Lower leg skin (tissue), 4 donors: ENCODE results near the gene COL4A1. TPM values are rescaled to one million over a fixed set of nuclear protein-coding genes. Genes with fewer than 3 reads are reported as not detected.

ENCODE experiments used
- DNase-seq, 2 donors: peaks; one replicate each; pipeline ENCODE4 v3.0.0-alpha.2; 2019; ENCODE audit warnings: low spot score in 2 of 2
- H3K4me3 ChIP-seq: fragments of 200-600 bp; sonication (generic); 2 replicates; pipeline ENCODE4 v1.5.1; 2017; ENCODE audit warnings: mild to moderate bottlenecking, low read depth; ENCODE audit not compliant: poor library complexity, severe bottlenecking
- POLR2A ChIP-seq, 2 donors: fragments of 450-650 bp; IDR thresholded peaks; one replicate each; pipeline ENCODE4 v1.6.1; 2016 to 2017; ENCODE audit warnings: antibody characterized with exemption in 2 of 2, mild to moderate bottlenecking in 1 of 2, moderate library complexity in 1 of 2
- WGBS, 2 donors: methylation state at CpG; one replicate each; pipeline ENCODE4 v1.1.5; 2018; 5-methylcytosine and 5-hydroxymethylcytosine counted together
- intact Hi-C: fragments of 100-400 bp; cut with DNase I; formaldehyde crosslinking; loops from one replicate; pipeline ENCODE4 v1.15.0; 2023; ENCODE audit warnings: low total_unique reads
- total RNA-seq, 4 donors: library from RNA; depleted of rRNA; stranded (reverse); fragments of >200 nt; gene quantifications; one replicate each; pipeline ENCODE4 v1.1.0, GENCODE V29; 2016
- TF ChIP-seq, protein P1 (sequence below), 3 donors: fragments of 450-650 bp; IDR thresholded peaks; one replicate each; pipeline ENCODE4 v1.5.1; 2016; ENCODE audit warnings: antibody characterized with exemption in 3 of 3, mild to moderate bottlenecking in 3 of 3, moderate library complexity in 2 of 3

Gene COL4A1
- total RNA-seq, 4 donors from 2014 or later, result 41.0 to 105 (median 56.7) TPM

- intact Hi-C loops, result no loop called here
- H3K4me3 ChIP-seq, result peak overlapping the region; percentile 66
- WGBS, 2 donors, result 3 to 13% methylated on average over 14 to 50 of the region's 53 CpGs
- DNase-seq, result peak in 1 of 2 donors; percentile 85
- TF ChIP-seq, protein P1, sequence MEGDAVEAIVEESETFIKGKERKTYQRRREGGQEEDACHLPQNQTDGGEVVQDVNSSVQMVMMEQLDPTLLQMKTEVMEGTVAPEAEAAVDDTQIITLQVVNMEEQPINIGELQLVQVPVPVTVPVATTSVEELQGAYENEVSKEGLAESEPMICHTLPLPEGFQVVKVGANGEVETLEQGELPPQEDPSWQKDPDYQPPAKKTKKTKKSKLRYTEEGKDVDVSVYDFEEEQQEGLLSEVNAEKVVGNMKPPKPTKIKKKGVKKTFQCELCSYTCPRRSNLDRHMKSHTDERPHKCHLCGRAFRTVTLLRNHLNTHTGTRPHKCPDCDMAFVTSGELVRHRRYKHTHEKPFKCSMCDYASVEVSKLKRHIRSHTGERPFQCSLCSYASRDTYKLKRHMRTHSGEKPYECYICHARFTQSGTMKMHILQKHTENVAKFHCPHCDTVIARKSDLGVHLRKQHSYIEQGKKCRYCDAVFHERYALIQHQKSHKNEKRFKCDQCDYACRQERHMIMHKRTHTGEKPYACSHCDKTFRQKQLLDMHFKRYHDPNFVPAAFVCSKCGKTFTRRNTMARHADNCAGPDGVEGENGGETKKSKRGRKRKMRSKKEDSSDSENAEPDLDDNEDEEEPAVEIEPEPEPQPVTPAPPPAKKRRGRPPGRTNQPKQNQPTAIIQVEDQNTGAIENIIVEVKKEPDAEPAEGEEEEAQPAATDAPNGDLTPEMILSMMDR (IDR thresholded peaks at IDR 0.05), result no peak
- TF ChIP-seq POLR2A (IDR thresholded peaks at IDR 0.05), result no peak
Observed at GRCh38 chr13:110306340-110306959, 507 bp downstream of the COL4A1 start.

GRCh38 chr13:110305949-110306339, 1.0 kb downstream of the COL4A1 start:
- WGBS, 2 donors, result 5 to 8% methylated on average over 6 of the region's 6 CpGs
- peak in 1 of 2 donors; percentile 52 for DNase-seq
- intact Hi-C loops, result no loop called here

GRCh38 chr13:110305544-110305943, 1.4 kb downstream of the COL4A1 start:
- 36 to 38% methylated on average over 2 of the region's 2 CpGs for WGBS, 2 donors
- intact Hi-C loops, result no loop called here
- no peak overlapping the region for H3K4me3 ChIP-seq
- TF ChIP-seq, protein P1 (IDR thresholded peaks at IDR 0.05), result no peak
- no peak for TF ChIP-seq POLR2A (IDR thresholded peaks at IDR 0.05)
- no peak for DNase-seq

More at GRCh38 chr13:110305949-110306339, 1.0 kb downstream of the COL4A1 start:
- peak overlapping the region; percentile 66 for H3K4me3 ChIP-seq
- TF ChIP-seq, protein P1 (IDR thresholded peaks at IDR 0.05), result no peak
- TF ChIP-seq POLR2A (IDR thresholded peaks at IDR 0.05), result no peak

- TF ChIP-seq POLR2A (IDR thresholded peaks at IDR 0.05), result no peak
- TF ChIP-seq, protein P1 (IDR thresholded peaks at IDR 0.05), result no peak
- peak in 1 of 2 donors; percentile 13 for DNase-seq
- H3K4me3 ChIP-seq, result no peak overlapping the region
- intact Hi-C loops, result no loop called here
- whole genome bisulfite sequencing, 2 donors, result 40 to 54% methylated on average over 4 of the region's 4 CpGs
Observed at GRCh38 chr13:110305001-110305400, 2.0 kb downstream of the COL4A1 start.

DNA sequence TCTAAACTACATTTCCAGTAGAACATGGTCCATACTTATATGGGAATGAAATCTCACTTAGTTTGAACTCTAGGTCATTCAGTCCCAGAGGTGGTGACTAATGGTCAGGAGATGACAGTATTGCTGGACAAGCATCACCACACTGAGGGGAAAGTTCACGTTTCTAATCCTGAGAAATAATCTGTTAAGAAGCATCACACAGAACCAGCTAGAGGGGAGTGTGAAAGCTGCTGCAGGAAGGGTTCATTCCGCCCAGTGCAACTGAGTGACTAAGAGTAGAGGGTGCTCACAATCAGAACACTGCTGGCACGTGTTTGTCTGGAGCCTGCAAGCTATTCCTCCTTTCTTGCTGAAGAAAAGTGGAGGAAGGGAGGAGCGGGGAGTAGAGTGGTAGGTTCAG, 2.7 kb downstream of the COL4A1 start:
- no peak overlapping the region for H3K4me3 ChIP-seq
- WGBS, 2 donors, result 53 to 62% methylated on average over 4 of the region's 4 CpGs
- TF ChIP-seq POLR2A (IDR thresholded peaks at IDR 0.05), result no peak
- TF ChIP-seq, protein P1 (IDR thresholded peaks at IDR 0.05), result no peak
- DNase-seq, result peak in 1 of 2 donors; percentile 78
- intact Hi-C loops, result no loop called here

- intact Hi-C loops, result no loop called here
- peak in 1 of 2 donors; percentile 21 for DNase-seq
- WGBS, 2 donors, result 76 to 82% methylated on average over 7 of the region's 7 CpGs
- H3K4me3 ChIP-seq, result no peak overlapping the region
- TF ChIP-seq, protein P1 (IDR thresholded peaks at IDR 0.05), result no peak
- no peak for TF ChIP-seq POLR2A (IDR thresholded peaks at IDR 0.05)
Observed at GRCh38 chr13:110303644-110304043, 3.3 kb downstream of the COL4A1 start.
